Neural progenitor cell (in vitro differentiated cells): Measurements from ENCODE around the gene MBOAT7. TPM values are rescaled to one million over a fixed set of nuclear protein-coding genes. Genes with fewer than 3 reads are reported as not detected.

Experiments
- DNase-seq: peaks from one replicate; pipeline ENCODE4 v3.0.0-alpha.2; 2016; ENCODE audit warnings: low spot score
- H2AFZ ChIP-seq: fragments of 200-600 bp; sonication (generic); replicated peaks from 2 replicates; pipeline ENCODE4 v1.6.1; 2016; ENCODE audit warnings: antibody characterized with exemption
- H3F3A ChIP-seq: fragments of 200-600 bp; sonication (generic); 2 replicates; pipeline ENCODE4 v1.6.1; 2016; ENCODE audit warnings: antibody characterized with exemption, low read depth
- H3K27ac ChIP-seq: fragments of 200-600 bp; sonication (generic); 2 replicates; pipeline ENCODE4 v1.5.1; 2016; ENCODE audit warnings: mild to moderate bottlenecking
- H3K27me3 ChIP-seq: fragments of 200-600 bp; sonication (generic); 2 replicates; pipeline ENCODE4 v1.6.1; 2016; ENCODE audit warnings: mild to moderate bottlenecking, moderate library complexity
- H3K36me3 ChIP-seq: fragments of 200-600 bp; sonication (generic); 2 replicates; pipeline ENCODE4 v1.5.1; 2016
- H3K4me1 ChIP-seq: fragments of 200-600 bp; sonication (generic); 2 replicates; pipeline ENCODE4 v1.6.1; 2016; ENCODE audit warnings: mixed run types
- H3K4me2 ChIP-seq: fragments of 200-600 bp; sonication (generic); 2 replicates; pipeline ENCODE4 v1.6.1; 2016
- H3K4me3 ChIP-seq: fragments of 200-600 bp; sonication (generic); 2 replicates; pipeline ENCODE4 v1.5.1; 2016
- H3K79me2 ChIP-seq: fragments of 200-600 bp; sonication (generic); 2 replicates; pipeline ENCODE4 v1.6.1; 2016; ENCODE audit warnings: low read depth
- H3K9ac ChIP-seq: fragments of 200-600 bp; sonication (generic); 2 replicates; pipeline ENCODE4 v1.6.1; 2016
- H3K9me3 ChIP-seq: fragments of 200-600 bp; sonication (generic); 2 replicates; pipeline ENCODE4 v1.5.1; 2016; ENCODE audit warnings: low read depth
- H4K20me1 ChIP-seq: fragments of 200-600 bp; sonication (generic); 2 replicates; pipeline ENCODE4 v1.6.1; 2016; ENCODE audit warnings: low read depth
- H3K27ac Mint-ChIP-seq: 3 replicates; pipeline ENCODE4 v1.8.0; 2021; ENCODE audit warnings: mixed read lengths
- H3K27me3 Mint-ChIP-seq: 2 replicates; pipeline ENCODE4 v1.8.0; 2022; ENCODE audit warnings: low read depth, mild to moderate bottlenecking, inconsistent platforms, moderate library complexity, mixed read lengths; ENCODE audit not compliant: insufficient read depth
- H3K36me3 Mint-ChIP-seq: 3 replicates; pipeline ENCODE4 v1.8.0; 2021; ENCODE audit warnings: mixed read lengths
- H3K4me1 Mint-ChIP-seq: 3 replicates; pipeline ENCODE4 v1.8.0; 2021; ENCODE audit warnings: mixed read lengths
- H3K4me3 Mint-ChIP-seq: 3 replicates; pipeline ENCODE4 v1.8.0; 2021; ENCODE audit warnings: mild to moderate bottlenecking, moderate library complexity, mixed read lengths
- H3K9me3 Mint-ChIP-seq: 3 replicates; pipeline ENCODE4 v1.8.0; 2020; ENCODE audit warnings: mixed read lengths
- CTCF ChIP-seq: fragments of 200-600 bp; sonication (generic); IDR thresholded peaks from 2 replicates; pipeline ENCODE4 v1.5.1; 2017; ENCODE audit warnings: antibody characterized with exemption, mild to moderate bottlenecking
- EZH2 ChIP-seq: fragments of 200-600 bp; sonication (generic); IDR thresholded peaks from 2 replicates; pipeline ENCODE4 v1.6.1; 2017; ENCODE audit warnings: antibody characterized with exemption, mild to moderate bottlenecking, moderate library complexity
- EZH2phosphoT487 ChIP-seq: fragments of 200-600 bp; sonication (generic); IDR thresholded peaks from 2 replicates; pipeline ENCODE4 v1.6.1; 2017; ENCODE audit warnings: antibody characterized with exemption
- total RNA-seq: library from RNA; depleted of rRNA; stranded (reverse); fragments of >200 nt; gene quantifications from 2 replicates; pipeline ENCODE4 v1.2.3, GENCODE V29; 2015; ENCODE audit warnings: low replicate concordance

MBOAT7 gene
- total RNA-seq, 1 donor from 2014 or later = 20.0 TPM

DNA sequence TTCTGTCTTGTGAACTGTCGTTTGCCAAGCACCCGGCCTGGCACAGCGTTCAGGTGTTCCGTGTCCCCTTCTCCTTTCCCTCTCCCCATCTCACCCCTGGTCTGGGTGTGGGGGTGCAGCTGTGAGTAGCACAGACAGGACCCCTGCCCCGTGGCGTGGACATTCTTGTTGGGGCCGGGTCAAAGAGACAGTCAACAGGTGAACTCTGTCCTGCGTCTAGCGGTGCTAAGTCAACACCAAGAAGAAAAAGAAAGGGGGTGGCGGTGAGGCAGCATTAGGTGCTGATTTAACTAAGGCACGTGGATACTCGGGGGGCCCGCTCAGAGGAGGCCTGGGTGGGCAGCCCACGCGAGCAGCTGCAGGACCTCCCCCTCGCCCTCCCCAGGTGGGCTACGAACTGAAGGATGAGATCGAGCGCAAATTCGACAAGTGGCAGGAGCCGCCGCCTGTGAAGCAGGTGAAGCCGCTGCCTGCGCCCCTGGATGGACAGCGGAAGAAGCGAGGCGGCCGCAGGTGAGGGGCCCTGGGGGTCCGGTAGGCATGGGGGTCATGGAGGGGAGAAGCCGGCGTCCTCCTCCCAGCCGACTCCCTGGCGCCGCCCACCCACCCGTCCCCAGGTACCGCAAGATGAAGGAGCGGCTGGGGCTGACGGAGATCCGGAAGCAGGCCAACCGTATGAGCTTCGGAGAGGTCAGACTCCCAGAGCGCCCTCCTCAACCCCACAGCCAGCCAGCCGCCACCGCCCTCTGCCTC is 61.5 kb downstream of the MBOAT7 start:
- Histone ChIP-seq H3K36me3 (no peaks in the 10 kb centered on the region), H3F3A (no peaks in the 10 kb centered on the region), H2AFZ (no peak overlapping the region), H3K9ac (no peak overlapping the region), H3K79me2 (no peaks in the 10 kb centered on the region), H3K27me3 (no peaks in the 10 kb centered on the region), H3K4me1 (no peaks in the 10 kb centered on the region), H4K20me1 (no peaks in the 10 kb centered on the region), H3K4me2 (no peak overlapping the region), H3K27ac (no peak overlapping the region), H3K4me3 (no peak overlapping the region), H3K9me3 (no peaks in the 10 kb centered on the region)
- no peak for DNase-seq
- no peak overlapping the region for H3K4me3 Mint-ChIP-seq
- H3K27me3 Mint-ChIP-seq = peaks cover 2% of the 10 kb centered on the region
- no peaks in the 10 kb centered on the region for H3K9me3 Mint-ChIP-seq
- H3K4me1 Mint-ChIP-seq = no peaks in the 10 kb centered on the region
- TF ChIP-seq CTCF (no peak), EZH2 (no peak), EZH2phosphoT487 (no peak)
- no peak overlapping the region for H3K27ac Mint-ChIP-seq
- peaks cover 18% of the 10 kb centered on the region for H3K36me3 Mint-ChIP-seq

- H3K4me1 Mint-ChIP-seq = no peaks in the 10 kb centered on the region
These were observed 63.7 kb downstream of the MBOAT7 start for GRCh38 chr19:54125713-54126112.

DNA sequence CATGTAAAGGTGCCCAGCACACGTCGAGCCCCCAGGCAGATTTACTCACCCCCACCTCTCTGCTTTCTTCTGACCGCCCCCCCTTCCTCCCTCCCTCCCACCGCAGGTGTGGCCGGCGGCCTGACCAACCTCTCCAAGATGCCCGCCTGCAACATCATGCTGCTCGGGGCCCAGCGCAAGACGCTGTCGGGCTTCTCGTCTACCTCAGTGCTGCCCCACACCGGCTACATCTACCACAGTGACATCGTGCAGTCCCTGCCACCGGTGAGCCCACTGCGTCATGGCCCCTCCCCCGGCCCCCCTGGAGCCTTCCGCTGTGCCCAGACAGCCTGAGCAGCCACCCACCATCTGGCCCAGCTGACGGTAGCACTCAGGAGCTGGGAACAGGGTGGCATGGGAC is 65.0 kb downstream of the MBOAT7 start:
- no peaks in the 10 kb centered on the region for H3K4me1 Mint-ChIP-seq
- peaks cover 6% of the 10 kb centered on the region for H3K27me3 Mint-ChIP-seq
- H3K27ac Mint-ChIP-seq = no peak overlapping the region
- Histone ChIP-seq H3K79me2 (no peaks in the 10 kb centered on the region), H4K20me1 (no peaks in the 10 kb centered on the region), H3K4me2 (no peak overlapping the region), H3K4me3 (no peak overlapping the region), H3K9me3 (no peaks in the 10 kb centered on the region), H3F3A (no peaks in the 10 kb centered on the region), H3K27me3 (no peaks in the 10 kb centered on the region), H3K27ac (no peak overlapping the region), H3K4me1 (no peaks in the 10 kb centered on the region), H2AFZ (no peak overlapping the region), H3K9ac (no peak overlapping the region), H3K36me3 (no peaks in the 10 kb centered on the region)
- H3K36me3 Mint-ChIP-seq = peaks cover 22% of the 10 kb centered on the region
- no peaks in the 10 kb centered on the region for H3K9me3 Mint-ChIP-seq
- DNase-seq = no peak
- H3K4me3 Mint-ChIP-seq = no peak overlapping the region
- TF ChIP-seq EZH2 = no peak

More at GRCh38 chr19:54125713-54126112, 63.7 kb downstream of the MBOAT7 start:
- no peaks in the 10 kb centered on the region for H3K27me3 ChIP-seq
- H3K4me2 ChIP-seq = no peak overlapping the region
- no peak overlapping the region for H3K4me3 ChIP-seq
- Mint-ChIP-seq H3K9me3 (no peaks in the 10 kb centered on the region), H3K27me3 (peaks cover 6% of the 10 kb centered on the region), H3K36me3 (peaks cover 18% of the 10 kb centered on the region), H3K4me3 (no peak overlapping the region), H3K27ac (no peak overlapping the region)
- TF ChIP-seq CTCF (no peak), EZH2phosphoT487 (no peak), EZH2 (no peak)
- no peaks in the 10 kb centered on the region for H3K4me1 ChIP-seq
- DNase-seq = no peak
- H3K9me3 ChIP-seq = no peaks in the 10 kb centered on the region
- H3K9ac ChIP-seq = no peak overlapping the region
- no peaks in the 10 kb centered on the region for H3K79me2 ChIP-seq
- H3F3A ChIP-seq = no peaks in the 10 kb centered on the region
- H3K27ac ChIP-seq = no peak overlapping the region
- no peaks in the 10 kb centered on the region for H3K36me3 ChIP-seq
- H4K20me1 ChIP-seq = no peaks in the 10 kb centered on the region
- H2AFZ ChIP-seq = no peak overlapping the region

GRCh38 chr19:54123682-54124081 is 65.7 kb downstream of the MBOAT7 start:
- Histone ChIP-seq H3K27ac (no peak overlapping the region), H3K4me1 (no peaks in the 10 kb centered on the region), H3K9ac (no peak overlapping the region), H3K36me3 (no peaks in the 10 kb centered on the region), H3K79me2 (no peaks in the 10 kb centered on the region), H3K4me3 (no peak overlapping the region), H3F3A (no peaks in the 10 kb centered on the region), H3K27me3 (no peaks in the 10 kb centered on the region), H4K20me1 (no peaks in the 10 kb centered on the region), H3K4me2 (no peak overlapping the region), H2AFZ (no peak overlapping the region), H3K9me3 (no peaks in the 10 kb centered on the region)
- Mint-ChIP-seq H3K27me3 (peaks cover 3% of the 10 kb centered on the region), H3K9me3 (no peaks in the 10 kb centered on the region), H3K27ac (no peak overlapping the region), H3K36me3 (peaks cover 23% of the 10 kb centered on the region), H3K4me3 (no peak overlapping the region), H3K4me1 (no peaks in the 10 kb centered on the region)
- DNase-seq = no peak
- TF ChIP-seq EZH2phosphoT487 = no peak
- no peak for TF ChIP-seq CTCF
- TF ChIP-seq EZH2 = no peak
